ENCODE measurements around the gene TSKU.

DNA sequence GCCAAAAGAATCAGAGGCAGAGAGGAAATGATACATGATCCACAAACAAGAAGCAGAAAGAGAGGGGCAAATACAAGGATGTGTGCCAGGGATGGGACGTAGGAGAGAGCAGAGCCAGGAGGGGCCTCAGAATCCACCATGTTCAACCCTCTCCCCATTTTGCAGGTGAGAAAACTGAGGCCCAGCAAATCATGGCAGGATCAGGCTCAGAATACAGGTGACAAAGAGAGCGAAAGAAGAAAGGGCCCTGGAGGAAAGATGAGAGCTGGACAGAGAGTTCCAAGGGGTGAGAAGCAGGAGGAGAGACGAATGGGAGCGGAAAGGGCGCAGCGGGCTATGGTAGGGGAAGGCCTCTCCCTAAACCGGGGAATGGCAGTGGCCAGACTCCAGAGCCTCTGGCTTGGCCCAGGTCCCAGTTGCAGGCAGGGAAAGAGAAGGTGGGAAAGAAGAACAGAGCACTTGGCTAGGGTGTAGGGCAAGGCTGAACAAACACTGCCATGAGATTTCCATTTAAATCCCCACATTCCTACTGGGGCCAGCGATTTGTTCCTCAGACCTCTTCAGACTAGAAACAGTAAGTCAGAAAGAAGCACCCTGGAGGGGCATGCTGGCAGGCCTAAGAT is 44.4 kb upstream of the TSKU start:
- TF ChIP-seq, protein P1, sequence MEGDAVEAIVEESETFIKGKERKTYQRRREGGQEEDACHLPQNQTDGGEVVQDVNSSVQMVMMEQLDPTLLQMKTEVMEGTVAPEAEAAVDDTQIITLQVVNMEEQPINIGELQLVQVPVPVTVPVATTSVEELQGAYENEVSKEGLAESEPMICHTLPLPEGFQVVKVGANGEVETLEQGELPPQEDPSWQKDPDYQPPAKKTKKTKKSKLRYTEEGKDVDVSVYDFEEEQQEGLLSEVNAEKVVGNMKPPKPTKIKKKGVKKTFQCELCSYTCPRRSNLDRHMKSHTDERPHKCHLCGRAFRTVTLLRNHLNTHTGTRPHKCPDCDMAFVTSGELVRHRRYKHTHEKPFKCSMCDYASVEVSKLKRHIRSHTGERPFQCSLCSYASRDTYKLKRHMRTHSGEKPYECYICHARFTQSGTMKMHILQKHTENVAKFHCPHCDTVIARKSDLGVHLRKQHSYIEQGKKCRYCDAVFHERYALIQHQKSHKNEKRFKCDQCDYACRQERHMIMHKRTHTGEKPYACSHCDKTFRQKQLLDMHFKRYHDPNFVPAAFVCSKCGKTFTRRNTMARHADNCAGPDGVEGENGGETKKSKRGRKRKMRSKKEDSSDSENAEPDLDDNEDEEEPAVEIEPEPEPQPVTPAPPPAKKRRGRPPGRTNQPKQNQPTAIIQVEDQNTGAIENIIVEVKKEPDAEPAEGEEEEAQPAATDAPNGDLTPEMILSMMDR (IDR thresholded peaks at IDR 0.05; ENCODE audit: low read length), result no peak
- TF ChIP-seq EZH2 (optimal IDR thresholded peaks at IDR 0.05; ENCODE audit: low read depth, low read length) (no peak), EZH2phosphoT487 (IDR thresholded peaks at IDR 0.05; ENCODE audit: low read length) (no peak)

Data from MM.1S (cell line).